Activated T-helper 1 cell treated with anti-CD3 and anti-CD28 coated beads, Interleukin-12 subunit alpha, Interleukin-12 subunit beta, Interleukin-2, Interleukin-4 antibody, amounts not matched to agents 30 ng/mL and 10 ng/mL and 1 ng/mL, durations not matched to agents 14 hours and 24 hours and 36 hours (primary cell): Measurements from ENCODE around the gene VCAM1. TPM values are rescaled to one million over a fixed set of nuclear protein-coding genes. Genes with fewer than 3 reads are reported as not detected.
"Not testable (repeated sequence)": the region's sequence is repeated elsewhere in the genome, so short reads cannot be mapped to it uniquely, and the experiment has no call there.

ENCODE experiments used
- DNase-seq: peaks from one replicate; pipeline ENCODE4 v3.0.0; 2021; ENCODE audit warnings: low spot score
- H3K27ac Mint-ChIP-seq: one replicate; pipeline ENCODE4 v1.8.0; 2021; ENCODE audit warnings: mild to moderate bottlenecking, mixed read lengths
- H3K27me3 Mint-ChIP-seq: one replicate; pipeline ENCODE4 v1.8.0; 2022; ENCODE audit warnings: mild to moderate bottlenecking, moderate library complexity, mixed read lengths; ENCODE audit not compliant: insufficient read depth
- H3K36me3 Mint-ChIP-seq: one replicate; pipeline ENCODE4 v1.8.0; 2021; ENCODE audit warnings: low read depth, mixed read lengths
- H3K4me1 Mint-ChIP-seq: one replicate; pipeline ENCODE4 v1.8.0; 2021; ENCODE audit warnings: low read depth, mixed read lengths
- H3K4me3 Mint-ChIP-seq: one replicate; pipeline ENCODE4 v1.8.0; 2021; ENCODE audit warnings: mild to moderate bottlenecking, moderate library complexity, mixed read lengths
- H3K9me3 Mint-ChIP-seq: one replicate; pipeline ENCODE4 v1.8.0; 2021; ENCODE audit warnings: mixed read lengths
- intact Hi-C: fragments of 100-400 bp; cut with micrococcal nuclease; formaldehyde crosslinking; loops from one replicate; pipeline ENCODE4 v1.15.1; 2024
- total RNA-seq: library from RNA; stranded (reverse); gene quantifications from 2 replicates; pipeline ENCODE4 v1.2.3, GENCODE V29; 2022

Gene VCAM1
- total RNA-seq, 1 donor from 2014 or later, result 0.10 TPM

- no peak for DNase-seq
- intact Hi-C loops, result no loop called here
- Mint-ChIP-seq H3K9me3 (no peaks in the 10 kb centered on the region), H3K27me3 (peaks cover 8% of the 10 kb centered on the region), H3K36me3 (no peaks in the 10 kb centered on the region), H3K4me3 (no peak overlapping the region), H3K4me1 (no peaks in the 10 kb centered on the region), H3K27ac (no peak overlapping the region)
Observed at GRCh38 chr1:100767176-100767890, 47.8 kb downstream of the VCAM1 start.

- no peaks in the 10 kb centered on the region for H3K9me3 Mint-ChIP-seq
- no peak for DNase-seq
- peaks cover 9% of the 10 kb centered on the region for H3K27me3 Mint-ChIP-seq
- H3K36me3 Mint-ChIP-seq, result no peaks in the 10 kb centered on the region
- no peak overlapping the region for H3K4me3 Mint-ChIP-seq
- no peak overlapping the region for H3K27ac Mint-ChIP-seq
- no peaks in the 10 kb centered on the region for H3K4me1 Mint-ChIP-seq
- intact Hi-C loops, result no loop called here
Observed at GRCh38 chr1:100769323-100769722, 49.8 kb downstream of the VCAM1 start.

GRCh38 chr1:100769906-100770646 lies 50.5 kb downstream of the VCAM1 start:
- no peak for DNase-seq
- Mint-ChIP-seq H3K27ac (no peak overlapping the region), H3K4me3 (no peak overlapping the region), H3K27me3 (peaks cover 9% of the 10 kb centered on the region), H3K4me1 (no peaks in the 10 kb centered on the region), H3K36me3 (no peaks in the 10 kb centered on the region), H3K9me3 (no peaks in the 10 kb centered on the region)
- intact Hi-C loops, result no loop called here

GRCh38 chr1:100773444-100773843 lies 53.9 kb downstream of the VCAM1 start:
- intact Hi-C loops, result no loop called here
- H3K27ac Mint-ChIP-seq, result no peak overlapping the region
- H3K27me3 Mint-ChIP-seq, result peaks cover 7% of the 10 kb centered on the region
- DNase-seq, result no peak
- no peaks in the 10 kb centered on the region for H3K36me3 Mint-ChIP-seq
- no peaks in the 10 kb centered on the region for H3K4me1 Mint-ChIP-seq
- no peaks in the 10 kb centered on the region for H3K9me3 Mint-ChIP-seq
- no peak overlapping the region for H3K4me3 Mint-ChIP-seq

- Mint-ChIP-seq H3K27me3 (peaks cover 4% of the 10 kb centered on the region), H3K4me3 (no peak overlapping the region), H3K9me3 (no peaks in the 10 kb centered on the region), H3K36me3 (no peaks in the 10 kb centered on the region), H3K4me1 (no peaks in the 10 kb centered on the region), H3K27ac (no peak overlapping the region)
- DNase-seq, result no peak
- intact Hi-C loops, result no loop called here
Observed at GRCh38 chr1:100774370-100774769, 54.8 kb downstream of the VCAM1 start.

GRCh38 chr1:100775483-100775882 lies 55.9 kb downstream of the VCAM1 start:
- Mint-ChIP-seq H3K27me3 (peaks cover 1% of the 10 kb centered on the region), H3K36me3 (no peaks in the 10 kb centered on the region), H3K9me3 (no peaks in the 10 kb centered on the region), H3K27ac (no peak overlapping the region), H3K4me1 (no peaks in the 10 kb centered on the region), H3K4me3 (no peak overlapping the region)
- DNase-seq, result no peak
- intact Hi-C loops, result no loop called here

- H3K4me1 Mint-ChIP-seq, result no peaks in the 10 kb centered on the region
- no peak overlapping the region for H3K4me3 Mint-ChIP-seq
- H3K9me3 Mint-ChIP-seq, result peaks cover 7% of the 10 kb centered on the region
- intact Hi-C loops, result no loop called here
- DNase-seq, result no peak
- H3K27ac Mint-ChIP-seq, result no peak overlapping the region
- H3K36me3 Mint-ChIP-seq, result no peaks in the 10 kb centered on the region
- no peaks in the 10 kb centered on the region for H3K27me3 Mint-ChIP-seq
Observed at GRCh38 chr1:100778748-100779147, 59.2 kb downstream of the VCAM1 start.

- no peak overlapping the region for H3K27ac Mint-ChIP-seq
- no peak for DNase-seq
- H3K4me1 Mint-ChIP-seq, result no peaks in the 10 kb centered on the region
- no peaks in the 10 kb centered on the region for H3K36me3 Mint-ChIP-seq
- H3K27me3 Mint-ChIP-seq, result peaks cover 7% of the 10 kb centered on the region
- peaks cover 7% of the 10 kb centered on the region for H3K9me3 Mint-ChIP-seq
- H3K4me3 Mint-ChIP-seq, result no peak overlapping the region
- intact Hi-C loops, result no loop called here
Observed at GRCh38 chr1:100780814-100781213, 61.3 kb downstream of the VCAM1 start.

- H3K9me3 Mint-ChIP-seq, DNase-seq, H3K4me1 Mint-ChIP-seq, H3K27ac Mint-ChIP-seq, H3K4me3 Mint-ChIP-seq, intact Hi-C loops, H3K36me3 Mint-ChIP-seq: not testable (repeated sequence)
- H3K27me3 Mint-ChIP-seq, result peaks cover 11% of the 10 kb centered on the region
Observed at GRCh38 chr1:100781728-100782127, 62.2 kb downstream of the VCAM1 start.

GRCh38 chr1:100782473-100783039 lies 63.0 kb downstream of the VCAM1 start:
- H3K27ac Mint-ChIP-seq, result no peak overlapping the region
- peaks cover 11% of the 10 kb centered on the region for H3K27me3 Mint-ChIP-seq
- peaks cover 7% of the 10 kb centered on the region for H3K9me3 Mint-ChIP-seq
- DNase-seq, result no peak
- H3K4me3 Mint-ChIP-seq, result no peak overlapping the region
- H3K4me1 Mint-ChIP-seq, result no peaks in the 10 kb centered on the region
- no peaks in the 10 kb centered on the region for H3K36me3 Mint-ChIP-seq
- intact Hi-C loops, result no loop called here

- no peaks in the 10 kb centered on the region for H3K4me1 Mint-ChIP-seq
- H3K27me3 Mint-ChIP-seq, result peaks cover 17% of the 10 kb centered on the region
- no peak for DNase-seq
- peaks cover 7% of the 10 kb centered on the region for H3K9me3 Mint-ChIP-seq
- intact Hi-C loops, result no loop called here
- H3K27ac Mint-ChIP-seq, result no peak overlapping the region
- no peak overlapping the region for H3K4me3 Mint-ChIP-seq
- no peaks in the 10 kb centered on the region for H3K36me3 Mint-ChIP-seq
Observed at GRCh38 chr1:100785470-100786052, 66.0 kb downstream of the VCAM1 start.

- no peak overlapping the region for H3K4me3 Mint-ChIP-seq
- H3K4me1 Mint-ChIP-seq, result no peaks in the 10 kb centered on the region
- no peak overlapping the region for H3K27ac Mint-ChIP-seq
- DNase-seq, result no peak
- intact Hi-C loops, result no loop called here
- no peaks in the 10 kb centered on the region for H3K36me3 Mint-ChIP-seq
- peaks cover 6% of the 10 kb centered on the region for H3K9me3 Mint-ChIP-seq
- H3K27me3 Mint-ChIP-seq, result peaks cover 17% of the 10 kb centered on the region
Observed at GRCh38 chr1:100786870-100787269, 67.3 kb downstream of the VCAM1 start.
